ENCODE measurements around the gene ST6GALNAC2. TPM values are rescaled to one million over a fixed set of nuclear protein-coding genes. Genes with fewer than 3 reads are reported as not detected.
"Not testable (repeated sequence)": the region's sequence is repeated elsewhere in the genome, so short reads cannot be mapped to it uniquely, and the experiment has no call there.

The ST6GALNAC2 gene
- total RNA-seq, 1 donor from 2014 or later = 13.6 TPM

DNA sequence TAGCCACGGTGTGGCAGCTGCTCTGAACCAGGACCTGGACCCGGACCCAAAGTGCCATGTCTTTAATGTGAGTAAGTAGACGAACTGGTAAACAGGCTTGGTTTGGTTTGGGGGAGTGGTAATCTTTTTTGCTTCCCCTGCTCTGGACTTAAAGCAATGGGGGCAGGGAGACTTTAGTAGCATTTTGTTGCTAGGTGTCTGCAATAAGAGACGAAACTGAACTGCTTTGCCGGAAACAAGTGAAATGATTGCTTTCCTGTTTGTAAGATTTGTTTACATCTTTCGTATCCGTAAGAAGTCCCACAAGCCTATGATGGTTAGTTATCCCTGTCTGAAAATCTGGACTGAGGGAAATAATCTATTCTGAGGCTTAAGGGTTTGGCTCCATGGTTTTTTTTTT, 24.3 kb downstream of the ST6GALNAC2 start:
- Histone ChIP-seq H3K27me3 (ENCODE audit: control insufficient read depth, insufficient read depth, low read length) (no peaks in the 10 kb centered on the region), H3K4me3 (ENCODE audit: low read depth, low read length) (no peak overlapping the region), H3K36me3 (ENCODE audit: control insufficient read depth, insufficient read depth, low read length) (no peaks in the 10 kb centered on the region)
- TF ChIP-seq, protein P1, sequence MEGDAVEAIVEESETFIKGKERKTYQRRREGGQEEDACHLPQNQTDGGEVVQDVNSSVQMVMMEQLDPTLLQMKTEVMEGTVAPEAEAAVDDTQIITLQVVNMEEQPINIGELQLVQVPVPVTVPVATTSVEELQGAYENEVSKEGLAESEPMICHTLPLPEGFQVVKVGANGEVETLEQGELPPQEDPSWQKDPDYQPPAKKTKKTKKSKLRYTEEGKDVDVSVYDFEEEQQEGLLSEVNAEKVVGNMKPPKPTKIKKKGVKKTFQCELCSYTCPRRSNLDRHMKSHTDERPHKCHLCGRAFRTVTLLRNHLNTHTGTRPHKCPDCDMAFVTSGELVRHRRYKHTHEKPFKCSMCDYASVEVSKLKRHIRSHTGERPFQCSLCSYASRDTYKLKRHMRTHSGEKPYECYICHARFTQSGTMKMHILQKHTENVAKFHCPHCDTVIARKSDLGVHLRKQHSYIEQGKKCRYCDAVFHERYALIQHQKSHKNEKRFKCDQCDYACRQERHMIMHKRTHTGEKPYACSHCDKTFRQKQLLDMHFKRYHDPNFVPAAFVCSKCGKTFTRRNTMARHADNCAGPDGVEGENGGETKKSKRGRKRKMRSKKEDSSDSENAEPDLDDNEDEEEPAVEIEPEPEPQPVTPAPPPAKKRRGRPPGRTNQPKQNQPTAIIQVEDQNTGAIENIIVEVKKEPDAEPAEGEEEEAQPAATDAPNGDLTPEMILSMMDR (IDR thresholded peaks at IDR 0.05; ENCODE audit: insufficient read depth, low read length, poor library complexity, severe bottlenecking) = no peak
- DNase-seq (ENCODE audit: low read depth) = no peak

- H3K36me3 ChIP-seq (ENCODE audit: control insufficient read depth, insufficient read depth, low read length) = no peaks in the 10 kb centered on the region
- no peak overlapping the region for H3K4me3 ChIP-seq (ENCODE audit: low read depth, low read length)
These were observed 24.8 kb downstream of the ST6GALNAC2 start for GRCh38 chr17:76560877-76561221.

GRCh38 chr17:76560036-76560876, 25.4 kb downstream of the ST6GALNAC2 start:
- no peak overlapping the region for H3K4me3 ChIP-seq (ENCODE audit: low read depth, low read length)
- no peaks in the 10 kb centered on the region for H3K27me3 ChIP-seq (ENCODE audit: control insufficient read depth, insufficient read depth, low read length)
- no peak for DNase-seq (ENCODE audit: low read depth)
- no peaks in the 10 kb centered on the region for H3K36me3 ChIP-seq (ENCODE audit: control insufficient read depth, insufficient read depth, low read length)
- TF ChIP-seq, protein P1 (IDR thresholded peaks at IDR 0.05; ENCODE audit: insufficient read depth, low read length, poor library complexity, severe bottlenecking) = no peak

More at GRCh38 chr17:76560877-76561221, 24.8 kb downstream of the ST6GALNAC2 start:
- no peak for DNase-seq (ENCODE audit: low read depth)
- no peaks in the 10 kb centered on the region for H3K27me3 ChIP-seq (ENCODE audit: control insufficient read depth, insufficient read depth, low read length)
- TF ChIP-seq, protein P1 (IDR thresholded peaks at IDR 0.05; ENCODE audit: insufficient read depth, low read length, poor library complexity, severe bottlenecking) = no peak

GRCh38 chr17:76559460-76559859, 26.2 kb downstream of the ST6GALNAC2 start:
- not testable (repeated sequence) for H3K27me3 ChIP-seq (ENCODE audit: control insufficient read depth, insufficient read depth, low read length); DNase-seq (ENCODE audit: low read depth); H3K36me3 ChIP-seq (ENCODE audit: control insufficient read depth, insufficient read depth, low read length); H3K4me3 ChIP-seq (ENCODE audit: low read depth, low read length)

GRCh38 chr17:76558198-76559095, 27.2 kb downstream of the ST6GALNAC2 start:
- DNase-seq (ENCODE audit: low read depth) = no peak
- H3K36me3 ChIP-seq (ENCODE audit: control insufficient read depth, insufficient read depth, low read length) = no peaks in the 10 kb centered on the region
- H3K4me3 ChIP-seq (ENCODE audit: low read depth, low read length) = peak overlapping the region; percentile 66
- no peaks in the 10 kb centered on the region for H3K27me3 ChIP-seq (ENCODE audit: control insufficient read depth, insufficient read depth, low read length)
- TF ChIP-seq, protein P1 (IDR thresholded peaks at IDR 0.05; ENCODE audit: insufficient read depth, low read length, poor library complexity, severe bottlenecking) = peak; percentile 59

All from kidney epithelial cell (primary cell).